WTC11 (cell line): ENCODE results near the gene CPNE4. TPM values are rescaled to one million over a fixed set of nuclear protein-coding genes. Genes with fewer than 3 reads are reported as not detected.
A peak's percentile ranks its signal among the peaks of the same experiment; 100 is the strongest.

Experiments used
- ATAC-seq: fragments of 200-7000 bp; cut with Tn5 transposase; 2 replicates; pipeline ENCODE4 v1.10.0; 2021; ENCODE audit warnings: mild to moderate bottlenecking, moderate library complexity
- CTCF ChIA-PET: fragments of 300-600 bp; sonication (Branson Sonifier 250); formaldehyde crosslinking; loops from one replicate; lab custom pipeline; 2021; ENCODE audit warnings: antibody characterized with exemption; lab: Charles Lee
- POLR2A ChIA-PET: fragments of 350-600 bp; sonication (Branson Sonifier 250); formaldehyde crosslinking; loops from one replicate; lab custom pipeline; 2021; ENCODE audit warnings: antibody characterized with exemption; lab: Charles Lee
- DNase-seq: peaks from one replicate; pipeline ENCODE4 v3.0.0; 2021; ENCODE audit warnings: low spot score
- H3K27ac Mint-ChIP-seq: 2 replicates; pipeline ENCODE4 v1.8.0; 2021; ENCODE audit warnings: mixed read lengths
- H3K27me3 Mint-ChIP-seq: 2 replicates; pipeline ENCODE4 v1.8.0; 2021; ENCODE audit warnings: low read depth, mild to moderate bottlenecking, moderate library complexity, mixed read lengths
- H3K36me3 Mint-ChIP-seq: 2 replicates; pipeline ENCODE4 v1.8.0; 2021; ENCODE audit warnings: mixed read lengths
- H3K4me1 Mint-ChIP-seq: 2 replicates; pipeline ENCODE4 v1.8.0; 2022; ENCODE audit warnings: mixed read lengths
- H3K4me3 Mint-ChIP-seq: 2 replicates; pipeline ENCODE4 v1.8.0; 2021; ENCODE audit warnings: mild to moderate bottlenecking, moderate library complexity, mixed read lengths
- H3K9me3 Mint-ChIP-seq: 2 replicates; pipeline ENCODE4 v1.8.0; 2021; ENCODE audit warnings: mixed read lengths
- FOXJ3 ChIP-seq: sonication (generic); formaldehyde crosslinking; IDR thresholded peaks from 2 replicates; pipeline ENCODE4 v1.9.0; 2021; ENCODE audit warnings: missing genetic modification reagents, mild to moderate bottlenecking, borderline replicate concordance
- GABPB1 ChIP-seq: sonication (generic); formaldehyde crosslinking; IDR thresholded peaks from 2 replicates; pipeline ENCODE4 v1.8.1; 2023; ENCODE audit warnings: mild to moderate bottlenecking, missing genetic modification reagents
- HMGA2 ChIP-seq: fragments of 250-450 bp; sonication (Bioruptor Pico); IDR thresholded peaks from 2 replicates; pipeline ENCODE4 v1.4.0; 2021; ENCODE audit warnings: mild to moderate bottlenecking, moderate library complexity
- KAT7 ChIP-seq: sonication (generic); formaldehyde crosslinking; IDR thresholded peaks from 2 replicates; pipeline ENCODE4 v1.8.1; 2023; ENCODE audit warnings: missing genetic modification reagents, mild to moderate bottlenecking, borderline replicate concordance
- NFATC4 ChIP-seq: fragments of 250-450 bp; sonication (Bioruptor Pico); IDR thresholded peaks from 2 replicates; pipeline ENCODE4 v1.9.0; 2021; ENCODE audit warnings: mild to moderate bottlenecking
- NR3C1 ChIP-seq: sonication (generic); formaldehyde crosslinking; conservative IDR thresholded peaks from 2 replicates; pipeline ENCODE4 v1.8.1; 2023; ENCODE audit warnings: low read depth, mild to moderate bottlenecking, missing genetic modification reagents
- RORB ChIP-seq: fragments of 250-450 bp; sonication (Bioruptor Pico); IDR thresholded peaks from 2 replicates; pipeline ENCODE4 v1.9.0; 2021; ENCODE audit warnings: mild to moderate bottlenecking
- SMAD3 ChIP-seq: sonication (generic); formaldehyde crosslinking; IDR thresholded peaks from 2 replicates; pipeline ENCODE4 v1.8.0; 2022; ENCODE audit warnings: missing genetic modification reagents, mild to moderate bottlenecking, borderline replicate concordance
- TP53 ChIP-seq: sonication (generic); formaldehyde crosslinking; IDR thresholded peaks from 2 replicates; pipeline ENCODE4 v1.8.1; 2023; ENCODE audit warnings: mild to moderate bottlenecking, missing genetic modification reagents
- ZNF416 ChIP-seq: fragments of 250-450 bp; sonication (Bioruptor Pico); IDR thresholded peaks from 2 replicates; pipeline ENCODE4 v1.9.0; 2021; ENCODE audit warnings: mild to moderate bottlenecking, inconsistent platforms
- ZNF423 ChIP-seq: fragments of 250-450 bp; sonication (Bioruptor Pico); IDR thresholded peaks from 2 replicates; pipeline ENCODE4 v2.1.2; 2022; ENCODE audit warnings: mild to moderate bottlenecking, moderate library complexity
- ZNF671 ChIP-seq: fragments of 250-450 bp; sonication (Bioruptor Pico); IDR thresholded peaks from 2 replicates; pipeline ENCODE4 v1.8.0; 2021; ENCODE audit warnings: mild to moderate bottlenecking
- total RNA-seq: library from RNA; stranded (reverse); gene quantifications from 3 replicates; pipeline ENCODE4 v1.2.3, GENCODE V29; 2021
- TF ChIP-seq, protein P1 (sequence below): sonication (generic); formaldehyde crosslinking; conservative IDR thresholded peaks from 2 replicates; pipeline ENCODE4 v1.8.1; 2022; ENCODE audit warnings: mild to moderate bottlenecking, missing genetic modification reagents
- TF ChIP-seq, protein P2 (sequence below): fragments of 250-450 bp; sonication (Bioruptor Pico); IDR thresholded peaks from 2 replicates; pipeline ENCODE4 v1.8.0; 2021; ENCODE audit warnings: mild to moderate bottlenecking
- TF ChIP-seq, protein P3 (sequence below): fragments of 250-450 bp; sonication (Bioruptor Pico); IDR thresholded peaks from 2 replicates; pipeline ENCODE4 v2.1.2; 2022; ENCODE audit warnings: mild to moderate bottlenecking, moderate library complexity
- TF ChIP-seq, protein P4 (sequence below): sonication (generic); formaldehyde crosslinking; conservative IDR thresholded peaks from 2 replicates; pipeline ENCODE4 v1.8.1; 2023; ENCODE audit warnings: mild to moderate bottlenecking, low read depth, missing genetic modification reagents, moderate library complexity

CPNE4 gene
- total RNA-seq, 1 experiment from 2014 or later = 2.4 TPM

DNA sequence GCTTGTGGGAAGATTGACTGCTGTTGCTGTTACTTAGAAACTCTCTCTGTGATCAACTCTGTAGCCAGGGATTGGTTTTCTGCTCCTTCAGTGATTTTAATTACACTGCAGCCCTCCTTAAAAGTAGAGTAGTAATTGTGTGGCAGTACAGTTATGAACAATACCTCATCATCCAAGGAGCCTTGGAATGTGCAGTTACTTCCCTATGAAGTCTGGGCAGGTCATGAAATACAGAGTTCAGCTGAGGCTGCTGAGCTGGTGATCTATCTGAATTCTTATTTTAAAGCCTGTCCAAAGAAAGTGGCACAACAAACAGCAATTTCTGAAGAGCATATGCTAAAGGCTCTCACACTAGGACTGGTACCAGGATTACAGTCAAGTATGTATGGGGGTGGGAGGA is 494.7 kb downstream of the CPNE4 start (continued):
- TF ChIP-seq, protein P1, sequence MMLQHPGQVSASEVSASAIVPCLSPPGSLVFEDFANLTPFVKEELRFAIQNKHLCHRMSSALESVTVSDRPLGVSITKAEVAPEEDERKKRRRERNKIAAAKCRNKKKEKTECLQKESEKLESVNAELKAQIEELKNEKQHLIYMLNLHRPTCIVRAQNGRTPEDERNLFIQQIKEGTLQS (CRISPR knock-in tag) = no peak
- TF ChIP-seq, protein P2, sequence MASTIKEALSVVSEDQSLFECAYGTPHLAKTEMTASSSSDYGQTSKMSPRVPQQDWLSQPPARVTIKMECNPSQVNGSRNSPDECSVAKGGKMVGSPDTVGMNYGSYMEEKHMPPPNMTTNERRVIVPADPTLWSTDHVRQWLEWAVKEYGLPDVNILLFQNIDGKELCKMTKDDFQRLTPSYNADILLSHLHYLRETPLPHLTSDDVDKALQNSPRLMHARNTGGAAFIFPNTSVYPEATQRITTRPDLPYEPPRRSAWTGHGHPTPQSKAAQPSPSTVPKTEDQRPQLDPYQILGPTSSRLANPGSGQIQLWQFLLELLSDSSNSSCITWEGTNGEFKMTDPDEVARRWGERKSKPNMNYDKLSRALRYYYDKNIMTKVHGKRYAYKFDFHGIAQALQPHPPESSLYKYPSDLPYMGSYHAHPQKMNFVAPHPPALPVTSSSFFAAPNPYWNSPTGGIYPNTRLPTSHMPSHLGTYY = no peak
- no peak for TF ChIP-seq HMGA2
- TF ChIP-seq NFATC4 (CRISPR knock-in tag) = no peak
- no peak for TF ChIP-seq ZNF423 (CRISPR knock-in tag)
- no peak for TF ChIP-seq SMAD3 (CRISPR knock-in tag)

DNA sequence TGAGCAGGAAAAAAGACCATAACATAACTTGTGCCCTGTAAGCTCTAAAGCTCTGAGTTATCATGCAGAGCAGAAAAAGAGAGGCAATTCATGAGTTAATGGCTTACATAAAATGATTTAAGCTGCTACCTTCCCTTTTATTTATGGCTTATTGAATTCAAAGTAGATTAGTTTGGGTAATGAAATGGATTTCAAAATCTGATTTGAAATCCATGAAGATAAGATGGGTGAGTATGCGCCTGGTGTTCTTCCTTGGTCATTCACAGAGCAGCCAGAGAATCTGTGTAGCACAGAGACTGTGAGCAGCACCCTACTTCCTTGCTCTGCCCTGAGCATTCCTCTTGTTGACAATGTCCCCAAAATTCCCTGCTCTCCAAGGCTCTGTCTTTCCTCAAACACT is 495.8 kb downstream of the CPNE4 start:
- H3K36me3 Mint-ChIP-seq = no peaks in the 10 kb centered on the region
- H3K4me3 Mint-ChIP-seq = no peak overlapping the region
- H3K9me3 Mint-ChIP-seq = peaks cover 5% of the 10 kb centered on the region; the same call in 1 of the 2 replicates
- H3K27me3 Mint-ChIP-seq = no peaks in the 10 kb centered on the region
- ChIA-PET POLR2A (no interaction called here), CTCF (interaction anchor here (0.7 to 0.8 kb wide), 2 partner anchors 12 to 13 kb away, joined by 3 read pairs; no protein-coding TSS in a partner anchor)
- H3K4me1 Mint-ChIP-seq = peaks cover 26% of the 10 kb centered on the region
- ATAC-seq = no peak
- TF ChIP-seq RORB (CRISPR knock-in tag) (no peak), ZNF416 (CRISPR knock-in tag) (no peak), NR3C1 (no peak), GABPB1 (no peak), FOXJ3 (no peak)
- no peak overlapping the region for H3K27ac Mint-ChIP-seq
- DNase-seq = no peak

DNA sequence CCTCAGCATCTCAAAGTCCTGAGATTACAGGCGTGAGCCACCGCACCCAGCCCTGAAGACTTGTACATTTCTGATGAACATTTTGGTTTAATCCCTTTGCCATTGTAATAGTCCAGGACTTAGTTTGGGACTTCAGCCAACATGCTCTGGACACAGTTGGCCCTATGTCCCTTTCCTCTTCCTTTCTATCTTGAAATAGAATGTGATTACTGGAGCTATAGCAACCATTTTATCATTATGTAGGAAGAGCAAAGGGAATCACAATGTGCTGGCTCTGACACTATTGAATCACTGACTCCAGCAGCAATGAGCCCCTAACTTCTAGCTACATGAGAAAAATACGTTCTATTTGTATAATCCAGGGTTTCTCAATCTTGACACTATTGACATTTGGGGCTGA is 497.3 kb downstream of the CPNE4 start:
- ATAC-seq (no peak), DNase-seq (no peak)
- ChIA-PET POLR2A (no interaction called here), CTCF (interaction anchor here (1.1 kb wide), 1 partner anchor 12 kb away, joined by 3 read pairs; no protein-coding TSS in a partner anchor)
- H3K27me3 Mint-ChIP-seq = no peaks in the 10 kb centered on the region
- no peak for TF ChIP-seq KAT7 (CRISPR knock-in tag)
- TF ChIP-seq, protein P3, sequence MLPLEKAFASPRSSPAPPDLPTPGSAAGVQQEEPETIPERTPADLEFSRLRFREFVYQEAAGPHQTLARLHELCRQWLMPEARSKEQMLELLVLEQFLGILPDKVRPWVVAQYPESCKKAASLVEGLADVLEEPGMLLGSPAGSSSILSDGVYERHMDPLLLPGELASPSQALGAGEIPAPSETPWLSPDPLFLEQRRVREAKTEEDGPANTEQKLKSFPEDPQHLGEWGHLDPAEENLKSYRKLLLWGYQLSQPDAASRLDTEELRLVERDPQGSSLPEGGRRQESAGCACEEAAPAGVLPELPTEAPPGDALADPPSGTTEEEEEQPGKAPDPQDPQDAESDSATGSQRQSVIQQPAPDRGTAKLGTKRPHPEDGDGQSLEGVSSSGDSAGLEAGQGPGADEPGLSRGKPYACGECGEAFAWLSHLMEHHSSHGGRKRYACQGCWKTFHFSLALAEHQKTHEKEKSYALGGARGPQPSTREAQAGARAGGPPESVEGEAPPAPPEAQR (CRISPR knock-in tag) = no peak
- TF ChIP-seq, all 79 proteins: peak for 0
- H3K27ac Mint-ChIP-seq = no peak overlapping the region
- peaks cover 5% of the 10 kb centered on the region; the same call in 1 of the 2 replicates for H3K9me3 Mint-ChIP-seq
- no peak overlapping the region for H3K4me3 Mint-ChIP-seq
- no peaks in the 10 kb centered on the region for H3K36me3 Mint-ChIP-seq
- H3K4me1 Mint-ChIP-seq = peaks cover 26% of the 10 kb centered on the region

DNA sequence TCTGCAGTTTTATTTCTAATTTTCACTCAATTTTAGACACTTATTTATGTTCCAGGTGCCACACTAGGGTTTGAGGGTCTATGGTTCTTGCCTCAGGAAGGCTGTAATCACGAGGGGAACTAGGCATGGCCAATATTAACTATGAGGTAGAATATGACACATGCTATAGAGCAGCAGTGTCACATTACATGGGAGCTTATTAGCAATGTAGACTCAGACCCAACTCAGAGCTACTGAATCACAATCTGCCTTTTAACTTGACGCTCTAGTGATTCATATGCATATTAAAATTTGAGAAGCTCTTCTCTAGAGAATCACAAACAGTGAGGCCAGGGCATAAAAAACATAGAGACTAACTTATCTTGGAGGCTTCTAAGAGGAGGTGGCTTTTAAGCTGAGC is 499.2 kb downstream of the CPNE4 start:
- no peak for TF ChIP-seq TP53 (CRISPR knock-in tag)
- TF ChIP-seq, protein P4, sequence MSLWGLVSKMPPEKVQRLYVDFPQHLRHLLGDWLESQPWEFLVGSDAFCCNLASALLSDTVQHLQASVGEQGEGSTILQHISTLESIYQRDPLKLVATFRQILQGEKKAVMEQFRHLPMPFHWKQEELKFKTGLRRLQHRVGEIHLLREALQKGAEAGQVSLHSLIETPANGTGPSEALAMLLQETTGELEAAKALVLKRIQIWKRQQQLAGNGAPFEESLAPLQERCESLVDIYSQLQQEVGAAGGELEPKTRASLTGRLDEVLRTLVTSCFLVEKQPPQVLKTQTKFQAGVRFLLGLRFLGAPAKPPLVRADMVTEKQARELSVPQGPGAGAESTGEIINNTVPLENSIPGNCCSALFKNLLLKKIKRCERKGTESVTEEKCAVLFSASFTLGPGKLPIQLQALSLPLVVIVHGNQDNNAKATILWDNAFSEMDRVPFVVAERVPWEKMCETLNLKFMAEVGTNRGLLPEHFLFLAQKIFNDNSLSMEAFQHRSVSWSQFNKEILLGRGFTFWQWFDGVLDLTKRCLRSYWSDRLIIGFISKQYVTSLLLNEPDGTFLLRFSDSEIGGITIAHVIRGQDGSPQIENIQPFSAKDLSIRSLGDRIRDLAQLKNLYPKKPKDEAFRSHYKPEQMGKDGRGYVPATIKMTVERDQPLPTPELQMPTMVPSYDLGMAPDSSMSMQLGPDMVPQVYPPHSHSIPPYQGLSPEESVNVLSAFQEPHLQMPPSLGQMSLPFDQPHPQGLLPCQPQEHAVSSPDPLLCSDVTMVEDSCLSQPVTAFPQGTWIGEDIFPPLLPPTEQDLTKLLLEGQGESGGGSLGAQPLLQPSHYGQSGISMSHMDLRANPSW (CRISPR knock-in tag) = no peak
- TF ChIP-seq, protein P2 = no peak
- TF ChIP-seq ZNF671 (CRISPR knock-in tag) = no peak
- ATAC-seq (peak; percentile 39; the same call in 1 of the 2 replicates), DNase-seq (no peak)
- H3K4me1 Mint-ChIP-seq = peaks cover 26% of the 10 kb centered on the region
- H3K27me3 Mint-ChIP-seq = no peaks in the 10 kb centered on the region
- ChIA-PET CTCF (interaction anchor here (1.2 to 2.0 kb wide), 4 partner anchors 9 to 499 kb away, joined by 3 to 18 read pairs (median 6); partner anchors contain the start of gene CPNE4), POLR2A (no interaction called here)
- peaks cover 5% of the 10 kb centered on the region; the same call in 1 of the 2 replicates for H3K9me3 Mint-ChIP-seq
- H3K27ac Mint-ChIP-seq = no peak overlapping the region
- H3K36me3 Mint-ChIP-seq = no peaks in the 10 kb centered on the region
- H3K4me3 Mint-ChIP-seq = no peak overlapping the region
